HG02852 (cell line): ENCODE data around the gene GPR146.

ENCODE experiments used
- ATAC-seq: cut with Tn5 transposase; IDR thresholded peaks from one replicate; pipeline ENCODE4 v1.9.1; 2021; ENCODE audit warnings: mild to moderate bottlenecking, moderate library complexity; ENCODE audit not compliant: unreplicated experiment

Gene GPR146

DNA sequence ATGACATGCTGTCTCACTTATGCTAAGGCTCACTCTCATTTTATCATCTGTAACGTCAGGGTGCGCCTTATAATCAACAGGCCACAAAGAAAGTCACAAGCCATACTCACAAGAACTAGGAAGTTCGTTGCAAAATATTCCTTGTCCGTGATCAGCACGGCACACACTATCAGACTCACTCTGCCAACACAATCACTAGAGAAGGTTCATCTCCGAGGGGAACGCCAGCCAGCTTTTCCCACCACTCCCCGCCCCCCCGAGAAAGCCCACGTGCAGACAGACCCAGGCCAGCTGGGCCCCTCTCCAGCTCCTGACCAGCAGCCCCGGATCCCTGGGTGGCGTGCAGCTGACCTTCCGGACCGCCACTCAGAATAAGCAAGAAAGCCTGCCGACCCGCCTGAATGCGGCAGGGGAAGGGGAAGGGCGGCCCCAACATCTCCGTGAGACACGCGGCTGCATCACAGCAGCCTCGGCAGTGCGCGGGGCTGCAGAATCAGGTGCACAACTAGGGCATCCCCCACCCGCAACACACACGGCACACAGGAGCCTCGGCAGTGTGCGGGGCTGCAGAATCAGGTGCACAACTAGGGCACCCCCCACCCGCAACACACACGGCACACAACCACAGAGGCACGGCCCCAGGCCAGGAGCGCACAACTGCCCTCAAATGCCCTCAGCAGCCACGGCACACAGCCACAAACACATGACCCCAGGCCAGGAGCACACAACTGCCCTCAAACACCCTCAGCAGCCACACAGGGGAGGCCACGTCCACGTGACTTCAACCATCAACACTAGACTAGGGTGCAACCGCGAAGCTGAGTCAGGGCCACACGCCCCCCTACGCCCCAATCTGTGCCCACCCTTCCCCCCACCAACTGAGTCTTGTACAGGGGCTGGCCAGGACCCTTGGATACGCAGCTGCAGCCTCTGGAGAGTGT lies 2.5 kb upstream of the GPR146 start:
- ATAC-seq = no peak

GRCh38 chr7:1042492-1042833 lies 1.9 kb upstream of the GPR146 start:
- ATAC-seq = no peak

DNA sequence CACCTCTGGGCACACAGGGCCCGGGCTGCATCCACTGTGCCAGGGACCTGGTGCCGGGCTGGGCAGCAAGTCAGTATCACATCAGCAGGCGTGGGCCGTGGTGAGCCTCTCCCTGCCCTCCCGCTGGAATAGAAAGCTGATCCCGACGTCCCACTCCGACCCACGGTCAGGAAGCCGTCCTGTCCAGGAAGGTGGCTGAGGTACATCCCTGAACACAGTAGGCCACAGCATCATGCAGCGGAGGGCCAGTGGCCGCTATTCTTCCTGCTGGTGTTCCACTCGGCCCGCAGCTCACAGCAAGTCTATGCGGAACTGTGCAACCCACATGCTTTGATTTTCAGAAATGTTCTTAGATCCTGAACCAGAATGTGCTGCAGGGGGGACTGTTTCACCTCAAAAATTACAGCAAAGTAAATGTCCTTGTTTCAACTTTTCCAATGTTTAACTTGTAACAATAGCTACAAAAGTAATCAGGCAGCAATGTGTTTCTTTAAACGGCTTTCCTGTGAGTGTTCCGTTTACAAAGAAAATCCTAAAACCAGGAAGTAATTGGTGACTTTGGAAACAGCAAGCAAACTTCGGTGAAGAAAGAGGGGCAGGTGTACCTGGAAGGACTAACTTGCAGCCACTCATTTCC lies 676 bp upstream of the GPR146 start:
- no peak for ATAC-seq

- ATAC-seq = no peak
Measured at GRCh38 chr7:1045069-1046063, 1.0 kb downstream of the GPR146 start.

DNA sequence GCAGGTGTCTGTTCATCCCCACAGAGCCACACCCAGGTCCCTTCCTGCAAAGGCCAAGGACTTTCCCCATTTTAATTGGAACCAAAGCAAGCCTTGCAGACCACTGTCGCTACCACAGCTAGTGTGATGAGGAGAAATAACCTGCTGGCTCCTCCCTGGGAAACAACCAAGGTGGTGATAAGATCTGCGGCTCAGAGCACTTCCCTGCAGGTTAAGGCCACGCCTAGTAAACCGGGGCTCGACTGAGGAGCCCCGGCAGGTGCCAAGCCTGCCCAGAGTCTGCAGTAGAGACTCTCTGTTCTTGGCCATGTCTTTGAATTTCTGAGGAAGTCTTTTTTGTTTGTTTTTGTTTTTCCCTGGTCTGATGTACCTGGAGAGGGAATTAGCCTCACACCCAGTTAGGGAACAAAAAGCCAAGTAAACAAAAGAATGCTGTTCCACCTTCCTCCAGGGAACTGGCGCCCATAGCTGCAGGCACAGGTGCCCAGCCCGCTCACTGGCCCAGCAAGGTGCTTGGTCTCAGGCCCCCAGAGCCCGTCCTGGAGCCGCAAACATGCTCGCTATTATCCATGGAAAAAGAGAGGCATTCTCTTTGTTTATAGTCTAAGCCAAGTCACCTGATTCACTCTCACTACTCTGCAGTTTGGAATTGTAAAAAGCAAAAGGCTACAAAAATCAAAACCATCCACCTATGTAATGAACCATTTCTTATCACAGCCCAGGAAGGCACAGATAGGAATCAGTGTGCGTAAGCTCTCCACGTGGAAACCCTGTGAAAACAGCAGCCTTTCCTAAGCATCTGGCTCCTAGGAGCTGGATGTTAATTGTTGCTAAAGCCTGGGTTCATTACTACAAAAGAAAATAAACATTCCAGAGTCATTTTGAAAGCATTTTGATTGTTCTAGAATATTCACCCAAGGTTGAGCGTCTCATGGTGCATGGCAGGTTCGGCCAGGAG lies 2.7 kb downstream of the GPR146 start:
- no peak for ATAC-seq

DNA sequence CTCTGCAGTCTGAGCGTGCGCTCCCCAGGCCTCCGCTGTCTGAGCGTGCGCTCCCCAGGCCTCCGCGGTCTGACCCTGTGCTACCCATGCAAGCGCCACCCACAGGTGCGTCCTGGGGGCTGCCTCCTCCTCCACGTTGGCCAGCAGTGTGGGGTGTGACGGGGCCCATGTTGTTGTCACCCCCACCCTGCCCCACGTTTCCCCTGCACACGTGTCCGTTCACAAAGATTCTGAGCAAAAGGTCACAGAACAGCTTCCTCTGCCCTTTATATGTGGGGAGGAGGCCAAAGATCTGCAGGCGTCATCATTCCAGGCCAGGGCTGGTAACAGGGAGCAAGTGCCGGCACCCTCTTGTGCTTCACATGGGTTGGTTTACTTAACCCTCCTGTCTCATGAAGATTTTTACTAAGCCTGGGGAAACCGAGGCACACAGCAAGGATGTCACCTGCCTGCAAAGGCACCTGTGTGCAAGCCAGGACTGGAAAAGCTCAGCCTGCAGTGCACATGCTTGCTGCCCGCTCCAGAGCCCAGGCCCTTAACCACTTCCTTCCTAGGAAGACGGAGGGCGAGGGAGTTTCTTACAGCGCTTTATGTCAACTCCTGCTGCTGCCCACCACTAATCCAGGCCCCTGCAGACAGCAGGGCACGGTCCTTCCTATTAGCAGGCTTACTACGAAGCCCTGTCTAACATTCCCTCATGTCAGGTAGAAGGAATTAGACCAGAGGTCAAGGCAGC lies 4.8 kb downstream of the GPR146 start:
- no peak for ATAC-seq

- ATAC-seq = no peak
Measured at GRCh38 chr7:1049801-1050200, 5.5 kb downstream of the GPR146 start.

- ATAC-seq = no peak
Measured at GRCh38 chr7:1050254-1050906, 6.0 kb downstream of the GPR146 start.

- no peak for ATAC-seq
Measured at GRCh38 chr7:1050956-1051690, 6.8 kb downstream of the GPR146 start.

- ATAC-seq = no peak
Measured at GRCh38 chr7:1052031-1052818, 7.9 kb downstream of the GPR146 start.

GRCh38 chr7:1053002-1053411 lies 8.7 kb downstream of the GPR146 start:
- ATAC-seq = no peak

- ATAC-seq = no peak
Measured at GRCh38 chr7:1053816-1054370, 9.5 kb downstream of the GPR146 start.

DNA sequence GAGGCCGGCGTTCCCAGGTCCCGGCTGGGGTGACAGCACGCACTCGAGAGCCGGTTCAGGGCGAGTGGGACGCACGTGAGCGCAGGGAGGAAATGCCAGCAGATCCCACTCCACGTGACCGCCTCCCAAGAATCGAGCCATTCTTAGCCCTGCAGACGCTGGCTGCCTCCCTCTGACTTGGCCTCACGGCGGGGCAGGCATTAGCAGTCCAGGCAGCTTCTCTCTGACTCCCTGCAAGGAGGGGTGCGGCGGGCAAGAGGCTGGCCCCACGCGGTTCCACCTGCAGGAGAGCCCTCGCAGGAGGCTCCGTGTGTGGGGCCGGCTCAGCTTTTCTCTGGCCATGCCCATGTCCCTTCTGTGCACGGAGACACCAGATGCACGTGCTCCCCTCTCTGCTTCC lies 10.1 kb downstream of the GPR146 start:
- ATAC-seq = no peak

DNA sequence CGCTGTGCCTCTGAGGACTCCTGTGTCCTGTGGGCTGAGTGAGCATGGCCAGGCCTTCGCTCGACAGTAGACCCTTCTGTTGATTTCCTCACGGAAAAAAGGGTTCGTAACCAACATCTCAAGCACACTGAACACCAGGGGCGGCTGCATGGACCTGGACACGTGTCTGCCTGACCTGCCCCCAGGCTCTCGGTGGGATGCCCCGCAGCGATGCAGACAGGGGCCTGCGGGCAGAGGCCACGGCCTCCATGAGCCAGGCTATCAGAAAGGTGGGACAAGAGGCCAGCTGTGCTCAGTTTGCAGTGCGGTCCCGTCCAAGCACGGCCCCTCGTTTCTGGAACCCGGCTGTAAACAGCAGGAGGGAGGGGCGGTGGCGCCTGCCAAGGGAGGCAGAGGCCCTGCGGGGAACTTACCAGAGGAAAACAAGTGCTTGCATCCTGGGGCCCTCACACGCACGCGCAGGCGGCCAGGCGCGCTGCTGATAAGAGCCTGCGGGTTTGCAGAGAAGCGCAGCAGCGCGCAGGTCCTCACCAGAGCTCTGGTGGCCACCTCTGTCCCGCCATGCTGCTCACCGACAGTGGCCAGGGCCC lies 10.6 kb downstream of the GPR146 start:
- no peak for ATAC-seq

- ATAC-seq = no peak
Measured at GRCh38 chr7:1055491-1055955, 11.2 kb downstream of the GPR146 start.

- ATAC-seq = no peak
Measured at GRCh38 chr7:1055956-1056784, 11.8 kb downstream of the GPR146 start.
